GM23338 (cell line): Measurements from ENCODE around the gene PACSIN3.

Experiments
- CREB1 ChIP-seq: fragments of 250-450 bp; sonication (Bioruptor Pico); IDR thresholded peaks from 2 replicates; pipeline ENCODE4 v1.5.0; 2020; ENCODE audit warnings: low read depth, mild to moderate bottlenecking, moderate library complexity
- CTCF ChIP-seq, 2 experiments: fragments of 200-600 bp in 1 of 2; sonication (generic) in 1 of 2; conservative IDR thresholded peaks; 2 replicates each; pipeline versions ENCODE4 v1.5.1 to v1.6.1; 2016 to 2017; ENCODE audit warnings: antibody characterized with exemption in 2 of 2, low read depth in 2 of 2, mild to moderate bottlenecking in 2 of 2, moderate library complexity in 1 of 2
- EZH2 ChIP-seq: fragments of 200-600 bp; sonication (generic); IDR thresholded peaks from one replicate; pipeline ENCODE4 v1.8.0; 2017; ENCODE audit warnings: antibody characterized with exemption, mild to moderate bottlenecking, low read depth; ENCODE audit not compliant: unreplicated experiment
- JUNB ChIP-seq: IDR thresholded peaks from one replicate; pipeline ENCODE4 v1.6.1; 2016; ENCODE audit warnings: antibody characterized with exemption; ENCODE audit not compliant: unreplicated experiment
- NANOG ChIP-seq: IDR thresholded peaks from 2 replicates; pipeline ENCODE4 v1.6.1; 2016; ENCODE audit warnings: antibody characterized with exemption, borderline replicate concordance
- POLR2AphosphoS5 ChIP-seq: IDR thresholded peaks from 2 replicates; pipeline ENCODE4 v1.6.1; 2016; ENCODE audit warnings: antibody characterized with exemption, low read depth
- REST ChIP-seq: IDR thresholded peaks from one replicate; pipeline ENCODE4 v1.6.1; 2018; ENCODE audit warnings: antibody characterized with exemption; ENCODE audit not compliant: unreplicated experiment
- ZNF331 ChIP-seq: fragments of 250-450 bp; sonication (Bioruptor Pico); IDR thresholded peaks from 2 replicates; pipeline ENCODE4 v1.5.0; 2020; ENCODE audit warnings: low read depth, mild to moderate bottlenecking, moderate library complexity
- TF ChIP-seq, protein P1 (sequence below): IDR thresholded peaks from 2 replicates; pipeline ENCODE4 v1.6.1; 2016; ENCODE audit warnings: antibody characterized with exemption

DNA sequence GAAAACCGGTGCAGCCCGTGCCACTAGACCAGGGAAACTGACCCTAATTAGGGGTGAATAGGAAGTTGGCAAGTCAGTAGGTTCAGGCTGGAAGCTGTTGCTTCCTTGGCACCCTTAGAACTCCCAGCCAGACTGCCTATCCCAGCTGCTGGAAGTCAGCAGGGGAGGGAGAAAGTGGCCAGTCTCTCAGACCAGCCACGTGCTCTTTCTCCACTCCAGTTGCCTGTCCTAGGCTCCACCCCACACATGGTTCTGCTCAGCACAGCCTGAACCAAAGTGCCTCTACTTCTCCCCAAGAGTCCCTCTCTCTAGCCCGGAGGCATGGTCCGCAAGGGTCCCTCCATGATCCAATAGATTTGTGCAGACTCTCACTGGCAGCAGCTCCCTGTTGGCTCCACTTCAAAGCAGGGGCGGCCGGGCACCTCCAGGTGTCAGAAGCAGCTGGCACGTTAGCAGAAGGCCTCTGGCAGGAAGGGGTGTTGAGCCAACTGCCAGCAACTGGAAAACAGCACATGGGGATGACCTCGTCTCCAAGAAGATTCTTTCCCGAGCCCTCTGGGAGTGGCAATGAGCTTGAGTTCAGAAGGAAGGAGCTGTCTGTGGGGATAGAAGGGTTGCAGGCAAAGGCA is 37.2 kb downstream of the PACSIN3 start:
- no peak for TF ChIP-seq CTCF (conservative IDR thresholded peaks at IDR 0.05; ENCODE audit: low read depth in 2 of 2)
- no peak for TF ChIP-seq POLR2AphosphoS5
- no peak for TF ChIP-seq EZH2
- TF ChIP-seq ZNF331 (CRISPR knock-in tag), result no peak
- TF ChIP-seq JUNB, result no peak
- TF ChIP-seq, protein P1, sequence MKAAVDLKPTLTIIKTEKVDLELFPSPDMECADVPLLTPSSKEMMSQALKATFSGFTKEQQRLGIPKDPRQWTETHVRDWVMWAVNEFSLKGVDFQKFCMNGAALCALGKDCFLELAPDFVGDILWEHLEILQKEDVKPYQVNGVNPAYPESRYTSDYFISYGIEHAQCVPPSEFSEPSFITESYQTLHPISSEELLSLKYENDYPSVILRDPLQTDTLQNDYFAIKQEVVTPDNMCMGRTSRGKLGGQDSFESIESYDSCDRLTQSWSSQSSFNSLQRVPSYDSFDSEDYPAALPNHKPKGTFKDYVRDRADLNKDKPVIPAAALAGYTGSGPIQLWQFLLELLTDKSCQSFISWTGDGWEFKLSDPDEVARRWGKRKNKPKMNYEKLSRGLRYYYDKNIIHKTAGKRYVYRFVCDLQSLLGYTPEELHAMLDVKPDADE, result no peak
- no peak for TF ChIP-seq CREB1 (CRISPR knock-in tag)
- TF ChIP-seq REST, result no peak
- no peak for TF ChIP-seq NANOG
